Measurements from ENCODE around the gene GRHL1. TPM values are rescaled to one million over a fixed set of nuclear protein-coding genes. Genes with fewer than 3 reads are reported as not detected.

Gene GRHL1
- total and polyA plus RNA-seq, 10 donors, result 0.20 to 3.0 (median 1.2) TPM

DNA sequence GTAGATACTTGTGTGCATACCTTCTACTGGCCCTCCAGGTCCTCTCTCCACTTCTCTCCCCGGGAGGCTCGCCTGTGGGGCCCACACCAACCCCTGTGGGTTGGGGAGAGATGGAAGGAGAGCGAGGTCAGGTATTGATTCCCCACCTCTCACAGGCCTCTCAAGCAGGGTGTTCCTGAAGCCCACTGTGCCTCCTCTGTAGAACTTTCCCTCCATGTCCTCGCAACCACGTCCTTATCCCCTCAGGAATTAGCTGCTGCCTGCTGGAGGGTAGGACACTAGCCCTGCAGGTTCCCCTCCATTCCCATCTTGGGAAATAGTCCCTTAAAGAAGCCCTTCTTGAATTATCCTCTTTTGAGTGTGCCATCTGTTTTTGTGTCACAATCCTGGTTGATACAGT lies 52.9 kb downstream of the GRHL1 start:
- 89 to 97% (median 91%) methylated on average over 5 of the region's 5 CpGs for WGBS, 5 donors
- no peaks in the 10 kb centered on the region for H3K36me3 ChIP-seq
- H3K27ac ChIP-seq, result no peak overlapping the region
- H3K9me3 ChIP-seq, result no peaks in the 10 kb centered on the region
- H3K4me1 ChIP-seq, result peaks cover 0 to 9% (median 2%) of the 10 kb centered on the region in 6 donors
- DNase-seq, result peak; percentile 30
- no peak overlapping the region for H3K4me3 ChIP-seq
- intact Hi-C loops (cut with DNase I; ENCODE audit: low total_unique reads), result no loop called here
- no peak for TF ChIP-seq POLR2AphosphoS5 (IDR thresholded peaks at IDR 0.05)
- TF ChIP-seq POLR2A (IDR thresholded peaks at IDR 0.05), result no peak
- TF ChIP-seq CTCF (IDR thresholded peaks at IDR 0.05 in 8 of 11, conservative IDR thresholded peaks at IDR 0.05 in 3 of 11), result no peak
- peaks cover 0 to 13% (median 0%) of the 10 kb centered on the region in 7 donors for H3K27me3 ChIP-seq (replicated peaks in 1 of 7)

GRCh38 chr2:10004836-10005235 lies 53.3 kb downstream of the GRHL1 start:
- WGBS, 5 donors, result 49 to 92% (median 79%) methylated on average over 3 of the region's 3 CpGs
- Histone ChIP-seq H3K4me1 (peaks cover 0 to 13% (median 6%) of the 10 kb centered on the region in 6 donors), H3K27me3 (replicated peaks in 1 of 7) (peaks cover 0 to 18% (median 0%) of the 10 kb centered on the region in 7 donors), H3K9me3 (no peaks in the 10 kb centered on the region), H3K4me3 (no peak overlapping the region), H3K27ac (no peak overlapping the region), H3K36me3 (no peaks in the 10 kb centered on the region)
- no peak for DNase-seq
- TF ChIP-seq POLR2A (IDR thresholded peaks at IDR 0.05), result no peak
- TF ChIP-seq CTCF (IDR thresholded peaks at IDR 0.05 in 8 of 11, conservative IDR thresholded peaks at IDR 0.05 in 3 of 11), result no peak
- TF ChIP-seq POLR2AphosphoS5 (IDR thresholded peaks at IDR 0.05), result no peak
- intact Hi-C loops (cut with DNase I; ENCODE audit: low total_unique reads), result no loop called here

GRCh38 chr2:10005461-10006235 lies 54.2 kb downstream of the GRHL1 start:
- 93 to 97% (median 96%) methylated on average over 16 to 17 of the region's 17 CpGs for WGBS, 5 donors
- H3K4me3 ChIP-seq, result no peak overlapping the region
- H3K4me1 ChIP-seq, result peaks cover 0 to 19% (median 11%) of the 10 kb centered on the region in 6 donors
- no peak for TF ChIP-seq POLR2A (IDR thresholded peaks at IDR 0.05)
- intact Hi-C loops (cut with DNase I; ENCODE audit: low total_unique reads), result no loop called here
- no peak overlapping the region for H3K27ac ChIP-seq
- H3K9me3 ChIP-seq, result no peaks in the 10 kb centered on the region
- H3K27me3 ChIP-seq (replicated peaks in 1 of 7), result peaks cover 0 to 18% (median 0%) of the 10 kb centered on the region in 7 donors
- H3K36me3 ChIP-seq, result no peaks in the 10 kb centered on the region
- peak; percentile 25 for DNase-seq

GRCh38 chr2:10006236-10007161 lies 55.0 kb downstream of the GRHL1 start:
- no peak overlapping the region for H3K27ac ChIP-seq
- peaks cover 0 to 18% (median 0%) of the 10 kb centered on the region in 7 donors for H3K27me3 ChIP-seq (replicated peaks in 1 of 7)
- no peak overlapping the region for H3K4me3 ChIP-seq
- peaks cover 0 to 19% (median 11%) of the 10 kb centered on the region in 6 donors for H3K4me1 ChIP-seq
- TF ChIP-seq CTCF (IDR thresholded peaks at IDR 0.05 in 8 of 11, conservative IDR thresholded peaks at IDR 0.05 in 3 of 11) (no peak), POLR2A (IDR thresholded peaks at IDR 0.05) (no peak), POLR2AphosphoS5 (IDR thresholded peaks at IDR 0.05) (no peak)
- 44 to 73% (median 63%) methylated on average over 45 to 64 of the region's 64 CpGs for WGBS, 5 donors
- intact Hi-C loops (cut with DNase I; ENCODE audit: low total_unique reads), result no loop called here
- peak; percentile 71 for DNase-seq
- no peaks in the 10 kb centered on the region for H3K36me3 ChIP-seq
- H3K9me3 ChIP-seq, result no peaks in the 10 kb centered on the region
